Ovary (tissue), 9 donors: ENCODE measurements around the gene IQCM. TPM values are rescaled to one million over a fixed set of nuclear protein-coding genes. Genes with fewer than 3 reads are reported as not detected.

Source experiments
- DNase-seq, 5 donors: peaks; one replicate each; pipeline ENCODE4 v3.0.0-alpha.2; 2019 to 2020
- H3K27ac ChIP-seq, 2 donors: fragments of 200-600 bp; one replicate each; pipeline versions ENCODE4 v1.5.1 to v1.8.0; 2019 to 2022
- H3K27me3 ChIP-seq: fragments of 200-600 bp; one replicate; pipeline ENCODE4 v1.8.0; 2022
- H3K36me3 ChIP-seq: fragments of 200-600 bp; sonication (generic); one replicate; pipeline ENCODE4 v1.5.1; 2019
- H3K4me1 ChIP-seq: one replicate; pipeline ENCODE4 v1.8.1; 2013; ENCODE audit warnings: mild to moderate bottlenecking, moderate library complexity; ENCODE audit not compliant: insufficient read depth
- H3K4me3 ChIP-seq: fragments of 200-600 bp; sonication (generic); one replicate; pipeline ENCODE4 v1.5.1; 2017
- H3K9me3 ChIP-seq, 2 donors: fragments of 200-600 bp in 1 of 2; sonication (generic) in 1 of 2; one replicate each; pipeline versions ENCODE4 v1.5.1 to v1.8.1; 2013 to 2019; ENCODE audit warnings: mild to moderate bottlenecking in 1 of 2, moderate library complexity in 1 of 2
- EP300 ChIP-seq: sonication (generic); formaldehyde crosslinking; IDR thresholded peaks from one replicate; pipeline ENCODE4 v1.6.1; 2017; ENCODE audit warnings: antibody characterized with exemption
- POLR2A ChIP-seq: fragments of 450-650 bp; IDR thresholded peaks from one replicate; pipeline ENCODE4 v1.6.1; 2017; ENCODE audit warnings: antibody characterized with exemption, mild to moderate bottlenecking, moderate library complexity
- WGBS, 3 donors: extraction: QIAGEN DNeasy Blood & Tissue Kit in 1 of 3; methylation state at CpG; one replicate each; pipeline versions ENCODE4 v1.1.5 to v1.1.7; 2013 to 2017; 5-methylcytosine and 5-hydroxymethylcytosine counted together
- intact Hi-C, 4 donors: fragments of 100-400 bp; cut with DNase I; formaldehyde crosslinking; loops; one replicate each; pipeline versions ENCODE4 v1.11.0 to v1.15.1; 2022 to 2023
- polyA plus RNA-seq, 2 donors: library from polyadenylated mRNA; stranded (reverse); fragments of 200-250 nt in 1 of 2; fragments of 350-450 nt in 1 of 2; fragmentation: Illumina TruSeq in 1 of 2; extraction: RNeasy Lipid Tissue Mini Kit (QIAGEN cat#74804) in 1 of 2; gene quantifications; one replicate each; pipeline ENCODE4 v1.2.3, GENCODE V29; 2013 to 2014
- total RNA-seq, 7 donors: library from RNA; depleted of rRNA in 2 of 7; stranded (reverse); fragments of >200 nt in 2 of 7; fragmentation: NEBNext Ultra II Directional in 3 of 7; extraction: Animal tissue kit (Norgen Biotek cat#: 25700) in 3 of 7; gene quantifications; one replicate each; pipeline versions ENCODE4 v1.1.0 to v1.2.4, GENCODE V29; 2016 to 2023
- TF ChIP-seq, protein P1 (sequence below), 3 donors: fragments of 450-650 bp in 2 of 3; fragments of 200-600 bp in 1 of 3; IDR thresholded peaks; one replicate each; pipeline versions ENCODE4 v1.5.1 to v1.8.0; 2016 to 2022; ENCODE audit warnings: antibody characterized with exemption in 3 of 3, mild to moderate bottlenecking in 1 of 3
- donor health status: DM: no; HTN: no; CAD: no; lungs with moderate emphysema.
- donor health status: DM: no; HTN: no; CAD: no.
- donor health status: Bipolar disorder and iron deficiency.
- donor health status: DM: yes; HTN: yes; CAD: no.
- donor health status: DM: no; HTN: no; CAD: no.
- donor health status: DM: yes; HTN: yes; CAD: no.

IQCM gene
- total and polyA plus RNA-seq, 9 donors = not detected

DNA sequence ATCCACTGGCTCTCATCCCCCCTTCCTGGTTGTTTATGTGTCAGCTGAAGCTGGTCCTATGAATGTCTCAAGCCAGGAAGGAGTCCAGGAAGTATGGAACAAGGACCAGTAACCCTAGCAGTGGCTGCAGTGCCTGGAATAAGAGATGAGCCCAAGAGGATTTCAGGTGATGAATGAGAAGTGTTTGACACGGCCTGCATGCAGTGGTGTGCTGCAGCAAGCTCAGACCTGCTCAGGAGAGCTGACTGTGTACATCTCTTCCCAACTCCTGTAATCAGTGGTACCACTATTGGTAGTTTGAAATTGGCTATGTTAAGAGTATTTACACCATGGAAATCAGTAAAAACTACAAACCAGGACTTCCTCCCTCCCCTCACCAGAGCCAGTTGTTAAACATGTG lies 88.0 kb downstream of the IQCM start:
- no peaks in the 10 kb centered on the region for H3K36me3 ChIP-seq
- no peak overlapping the region for H3K4me3 ChIP-seq
- no peaks in the 10 kb centered on the region for H3K9me3 ChIP-seq
- no peaks in the 10 kb centered on the region for H3K4me1 ChIP-seq
- no peak overlapping the region for H3K27ac ChIP-seq
- 38 to 57% (median 40%) methylated on average over 1 of the region's 1 CpG for WGBS, 3 donors
- TF ChIP-seq, protein P1, sequence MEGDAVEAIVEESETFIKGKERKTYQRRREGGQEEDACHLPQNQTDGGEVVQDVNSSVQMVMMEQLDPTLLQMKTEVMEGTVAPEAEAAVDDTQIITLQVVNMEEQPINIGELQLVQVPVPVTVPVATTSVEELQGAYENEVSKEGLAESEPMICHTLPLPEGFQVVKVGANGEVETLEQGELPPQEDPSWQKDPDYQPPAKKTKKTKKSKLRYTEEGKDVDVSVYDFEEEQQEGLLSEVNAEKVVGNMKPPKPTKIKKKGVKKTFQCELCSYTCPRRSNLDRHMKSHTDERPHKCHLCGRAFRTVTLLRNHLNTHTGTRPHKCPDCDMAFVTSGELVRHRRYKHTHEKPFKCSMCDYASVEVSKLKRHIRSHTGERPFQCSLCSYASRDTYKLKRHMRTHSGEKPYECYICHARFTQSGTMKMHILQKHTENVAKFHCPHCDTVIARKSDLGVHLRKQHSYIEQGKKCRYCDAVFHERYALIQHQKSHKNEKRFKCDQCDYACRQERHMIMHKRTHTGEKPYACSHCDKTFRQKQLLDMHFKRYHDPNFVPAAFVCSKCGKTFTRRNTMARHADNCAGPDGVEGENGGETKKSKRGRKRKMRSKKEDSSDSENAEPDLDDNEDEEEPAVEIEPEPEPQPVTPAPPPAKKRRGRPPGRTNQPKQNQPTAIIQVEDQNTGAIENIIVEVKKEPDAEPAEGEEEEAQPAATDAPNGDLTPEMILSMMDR (IDR thresholded peaks at IDR 0.05) = no peak
- TF ChIP-seq EP300 (no peak), POLR2A (no peak)
- intact Hi-C loops = no loop called here
- no peaks in the 10 kb centered on the region for H3K27me3 ChIP-seq
- no peak for DNase-seq

DNA sequence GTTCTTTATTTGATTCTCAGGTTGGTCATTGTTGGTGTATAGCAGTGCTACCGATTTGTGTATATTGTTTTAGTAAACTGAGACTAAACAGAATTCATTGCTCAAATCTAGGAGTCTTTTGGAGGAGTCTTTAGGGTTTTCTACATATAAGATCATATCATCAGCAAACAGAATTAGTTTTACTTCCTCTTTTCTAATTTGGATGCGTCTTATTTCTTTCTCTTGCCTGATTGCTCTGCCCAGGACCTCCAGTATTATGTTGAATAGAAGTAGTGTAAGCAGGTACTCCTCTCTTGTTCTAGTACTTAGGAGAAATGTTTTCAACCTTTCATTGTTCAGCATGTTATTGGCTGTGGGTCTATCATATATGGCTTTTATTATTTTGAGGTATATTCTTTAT lies 92.6 kb downstream of the IQCM start:
- Histone ChIP-seq H3K4me3 (no peak overlapping the region), H3K4me1 (no peaks in the 10 kb centered on the region), H3K9me3 (no peaks in the 10 kb centered on the region), H3K27ac (no peak overlapping the region), H3K27me3 (no peaks in the 10 kb centered on the region), H3K36me3 (no peaks in the 10 kb centered on the region)
- DNase-seq = no peak
- TF ChIP-seq POLR2A (no peak), EP300 (no peak)
- TF ChIP-seq, protein P1 (IDR thresholded peaks at IDR 0.05) = no peak
- WGBS, 3 donors = 82 to 88% (median 87%) methylated on average over 2 of the region's 2 CpGs
- intact Hi-C loops = no loop called here

DNA sequence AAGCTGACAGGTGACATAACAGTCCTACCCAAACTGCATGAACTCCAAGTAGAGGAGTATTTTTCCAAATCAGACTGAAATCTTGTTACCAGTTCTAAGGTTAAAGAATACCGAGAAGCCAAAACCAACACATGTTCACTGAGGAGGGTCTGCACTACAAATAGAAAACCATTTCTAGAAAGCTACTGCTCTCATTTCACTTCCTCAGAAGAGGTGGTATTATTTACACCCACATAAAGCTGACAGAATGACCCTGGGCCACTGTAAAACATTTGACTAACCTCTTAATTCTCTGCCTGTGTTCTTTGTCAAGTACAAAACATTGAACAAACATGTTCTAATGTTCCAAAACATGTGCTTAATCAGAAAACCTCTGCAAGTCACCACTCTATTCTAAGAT lies 95.8 kb downstream of the IQCM start:
- no peak for DNase-seq
- 31 to 52% (median 46%) methylated on average over 1 of the region's 1 CpG for WGBS, 3 donors
- no peak overlapping the region for H3K4me3 ChIP-seq
- H3K4me1 ChIP-seq = no peaks in the 10 kb centered on the region
- no peaks in the 10 kb centered on the region for H3K36me3 ChIP-seq
- H3K27me3 ChIP-seq = no peaks in the 10 kb centered on the region
- no peak overlapping the region for H3K27ac ChIP-seq
- no peaks in the 10 kb centered on the region for H3K9me3 ChIP-seq
- TF ChIP-seq, protein P1 (IDR thresholded peaks at IDR 0.05) = no peak
- TF ChIP-seq EP300 = no peak
- no peak for TF ChIP-seq POLR2A
- intact Hi-C loops = no loop called here

DNA sequence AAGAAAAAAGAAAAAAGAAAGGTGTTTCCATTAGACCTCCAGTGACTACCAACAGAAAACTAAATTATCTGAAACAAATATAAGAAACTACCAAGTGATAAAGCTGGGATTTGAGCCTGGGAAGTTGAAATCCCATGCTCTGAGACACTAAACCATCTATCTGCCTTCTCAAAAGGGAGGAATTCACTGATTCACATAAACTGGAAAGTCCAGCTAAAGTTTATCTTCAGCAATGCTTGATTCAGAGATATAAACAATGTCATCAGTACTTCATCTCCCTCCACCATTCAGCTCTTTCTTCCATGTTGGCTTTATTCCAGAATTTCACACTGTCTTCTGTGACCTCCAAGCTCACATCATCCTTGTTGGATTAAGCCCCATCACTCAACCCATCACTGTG lies 96.3 kb downstream of the IQCM start:
- Histone ChIP-seq H3K4me1 (no peaks in the 10 kb centered on the region), H3K27ac (no peak overlapping the region), H3K9me3 (no peaks in the 10 kb centered on the region), H3K36me3 (no peaks in the 10 kb centered on the region), H3K27me3 (no peaks in the 10 kb centered on the region), H3K4me3 (no peak overlapping the region)
- DNase-seq = no peak
- TF ChIP-seq, protein P1 (IDR thresholded peaks at IDR 0.05) = no peak
- TF ChIP-seq POLR2A = no peak
- TF ChIP-seq EP300 = no peak
- intact Hi-C loops = no loop called here

DNA sequence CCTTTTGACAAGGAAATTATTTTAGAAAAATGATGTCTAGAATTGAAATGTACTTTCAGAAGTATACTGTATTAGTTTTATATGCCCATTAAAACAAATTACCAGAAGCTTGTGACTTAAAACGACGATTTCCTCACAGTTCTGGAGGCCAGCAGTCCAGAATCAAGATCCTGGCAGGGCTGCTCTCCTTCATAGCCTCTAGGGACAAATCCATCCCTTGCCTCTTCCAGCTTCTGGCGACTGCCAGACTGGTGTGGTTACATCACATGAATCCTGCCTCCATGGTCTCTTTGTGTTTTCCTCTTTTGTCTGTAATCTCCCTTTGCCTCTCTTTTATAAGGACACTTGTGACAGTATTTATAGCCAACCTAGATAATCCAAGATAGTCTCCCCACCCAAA lies 97.1 kb downstream of the IQCM start:
- Histone ChIP-seq H3K4me1 (no peaks in the 10 kb centered on the region), H3K9me3 (no peaks in the 10 kb centered on the region), H3K27ac (no peak overlapping the region), H3K27me3 (no peaks in the 10 kb centered on the region), H3K4me3 (no peak overlapping the region), H3K36me3 (no peaks in the 10 kb centered on the region)
- intact Hi-C loops = no loop called here
- DNase-seq = no peak
- no peak for TF ChIP-seq EP300
- TF ChIP-seq, protein P1 (IDR thresholded peaks at IDR 0.05) = no peak
- TF ChIP-seq POLR2A = no peak
- 62 to 86% (median 85%) methylated on average over 3 of the region's 3 CpGs for WGBS, 3 donors
